Esophagus muscularis mucosa (tissue), 3 donors: ENCODE results near the gene ABCA2.

ENCODE experiments used
- POLR2A ChIP-seq: fragments of 450-650 bp; IDR thresholded peaks from one replicate; pipeline ENCODE4 v1.6.1; 2017; ENCODE audit warnings: antibody characterized with exemption, moderate library complexity, mild to moderate bottlenecking, low read depth
- POLR2AphosphoS5 ChIP-seq, 2 donors: sonication (generic); formaldehyde crosslinking; IDR thresholded peaks; one replicate each; pipeline ENCODE4 v1.6.1; 2017; ENCODE audit warnings: antibody characterized with exemption in 2 of 2
- TF ChIP-seq, protein P1 (sequence below), 3 experiments: fragments of 200-600 bp in 2 of 3; fragments of 450-650 bp in 1 of 3; sonication (generic) in 2 of 3; IDR thresholded peaks; one replicate each; pipeline ENCODE4 v1.5.1; 2017 to 2019; ENCODE audit warnings: antibody characterized with exemption in 3 of 3, mild to moderate bottlenecking in 2 of 3, moderate library complexity in 1 of 3

DNA sequence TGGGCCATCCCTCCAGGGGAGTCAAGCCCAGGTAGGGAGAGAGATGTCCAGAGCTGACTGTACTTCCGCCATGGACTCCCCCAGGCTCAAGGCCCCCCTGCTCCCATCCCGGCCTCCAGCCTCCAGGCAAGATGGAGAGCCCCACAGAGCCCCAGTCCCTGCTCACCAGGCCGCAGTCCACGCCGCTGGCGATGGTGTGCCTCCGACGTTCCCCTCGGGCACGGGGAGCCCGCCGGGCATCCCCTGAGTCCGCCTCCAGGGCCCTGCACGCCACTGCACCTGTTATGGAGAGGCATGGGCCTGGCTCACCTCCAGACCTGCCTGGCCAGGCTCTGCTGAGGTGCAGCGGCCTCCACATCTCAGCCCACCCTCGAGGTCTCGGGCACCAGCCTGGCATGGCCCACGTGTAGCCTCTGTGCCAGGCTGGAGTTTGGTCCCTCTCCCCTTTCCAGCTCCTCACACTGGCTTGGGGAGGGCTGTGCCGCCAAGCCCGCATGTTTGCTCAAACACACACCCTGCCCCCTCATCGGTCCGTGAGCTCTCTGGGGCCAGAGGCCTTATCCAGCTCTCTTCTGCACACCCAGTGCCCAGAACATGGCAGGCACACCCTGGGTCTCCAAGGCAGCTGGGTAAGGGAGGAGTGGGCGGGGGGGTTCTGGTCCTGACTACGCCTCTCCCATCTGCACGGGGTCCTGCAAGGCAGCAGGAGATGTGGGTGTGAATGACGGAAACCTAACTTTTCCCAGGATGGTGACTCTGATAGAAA, 38.2 kb upstream of the ABCA2 start:
- TF ChIP-seq, protein P1, sequence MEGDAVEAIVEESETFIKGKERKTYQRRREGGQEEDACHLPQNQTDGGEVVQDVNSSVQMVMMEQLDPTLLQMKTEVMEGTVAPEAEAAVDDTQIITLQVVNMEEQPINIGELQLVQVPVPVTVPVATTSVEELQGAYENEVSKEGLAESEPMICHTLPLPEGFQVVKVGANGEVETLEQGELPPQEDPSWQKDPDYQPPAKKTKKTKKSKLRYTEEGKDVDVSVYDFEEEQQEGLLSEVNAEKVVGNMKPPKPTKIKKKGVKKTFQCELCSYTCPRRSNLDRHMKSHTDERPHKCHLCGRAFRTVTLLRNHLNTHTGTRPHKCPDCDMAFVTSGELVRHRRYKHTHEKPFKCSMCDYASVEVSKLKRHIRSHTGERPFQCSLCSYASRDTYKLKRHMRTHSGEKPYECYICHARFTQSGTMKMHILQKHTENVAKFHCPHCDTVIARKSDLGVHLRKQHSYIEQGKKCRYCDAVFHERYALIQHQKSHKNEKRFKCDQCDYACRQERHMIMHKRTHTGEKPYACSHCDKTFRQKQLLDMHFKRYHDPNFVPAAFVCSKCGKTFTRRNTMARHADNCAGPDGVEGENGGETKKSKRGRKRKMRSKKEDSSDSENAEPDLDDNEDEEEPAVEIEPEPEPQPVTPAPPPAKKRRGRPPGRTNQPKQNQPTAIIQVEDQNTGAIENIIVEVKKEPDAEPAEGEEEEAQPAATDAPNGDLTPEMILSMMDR (IDR thresholded peaks at IDR 0.05) = no peak
- no peak for TF ChIP-seq POLR2A
- no peak for TF ChIP-seq POLR2AphosphoS5 (IDR thresholded peaks at IDR 0.05)
